B cell (primary cell): ENCODE measurements around the gene IL17F. TPM values are rescaled to one million over a fixed set of nuclear protein-coding genes. Genes with fewer than 3 reads are reported as not detected.

Source experiments
- ATAC-seq: fragments of 200-7000 bp; cut with Tn5 transposase; one replicate; pipeline ENCODE4 v1.10.0; 2021; ENCODE audit warnings: low read depth, mild to moderate bottlenecking, moderate number of reproducible peaks, moderate library complexity
- CTCF ChIA-PET: fragments of 350-600 bp; sonication (Branson Sonifier 250); formaldehyde crosslinking; loops from one replicate; lab custom pipeline; 2021; ENCODE audit warnings: antibody characterized with exemption, inconsistent platforms; lab: Charles Lee
- POLR2A ChIA-PET: fragments of 350-600 bp; sonication (Branson Sonifier 250); formaldehyde crosslinking; loops from one replicate; lab custom pipeline; 2021; ENCODE audit warnings: antibody characterized with exemption; lab: Charles Lee
- DNase-seq: peaks from one replicate; pipeline ENCODE4 v3.0.0; 2013
- H2AFZ ChIP-seq: 2 replicates; pipeline ENCODE4 v1.6.1; 2012; ENCODE audit warnings: mild to moderate bottlenecking, low read depth, low read length; ENCODE audit not compliant: insufficient read depth, poor library complexity, severe bottlenecking
- H3K27ac ChIP-seq, 2 donors: 1 replicate in 1 of 2; 2 replicates in 1 of 2; pipeline ENCODE4 v1.5.1; 2012 to 2013; ENCODE audit warnings: low read length in 2 of 2, mild to moderate bottlenecking in 2 of 2, moderate library complexity in 1 of 2
- H3K27me3 ChIP-seq, 4 experiments: fragments of 200-600 bp in 1 of 4; sonication (generic) in 1 of 4; replicated peaks in 1 of 4; 1 replicate in 2 of 4; 2 replicates in 2 of 4; pipeline versions ENCODE4 v1.6.1 to v1.7.0; 2013 to 2016; ENCODE audit warnings: low read length in 3 of 4, mild to moderate bottlenecking in 2 of 4, mixed read lengths in 1 of 4, moderate library complexity in 1 of 4; ENCODE audit not compliant: insufficient read depth in 4 of 4, control insufficient read depth in 3 of 4; ENCODE audit errors: control extremely low read depth in 1 of 4
- H3K36me3 ChIP-seq, 2 experiments: replicated peaks in 1 of 2; 1 replicate in 1 of 2; 2 replicates in 1 of 2; pipeline versions ENCODE4 v1.6.1 to v1.7.1; 2013; ENCODE audit warnings: low read length in 1 of 2; ENCODE audit not compliant: insufficient read depth in 2 of 2, control insufficient read depth in 1 of 2; ENCODE audit errors: control extremely low read depth in 1 of 2, extremely low read depth in 1 of 2
- H3K4me1 ChIP-seq, 2 donors: fragments of 200-600 bp in 1 of 2; sonication (generic) in 1 of 2; 1 replicate in 1 of 2; 2 replicates in 1 of 2; pipeline versions ENCODE4 v1.5.1 to v1.6.1; 2013 to 2017; ENCODE audit warnings: low read length in 2 of 2; ENCODE audit not compliant: control insufficient read depth in 2 of 2, insufficient read depth in 2 of 2
- H3K4me2 ChIP-seq: replicated peaks from 2 replicates; pipeline ENCODE3; 2012; ENCODE audit warnings: mild to moderate bottlenecking, low read depth, low read length; ENCODE audit not compliant: poor library complexity, severe bottlenecking
- H3K4me3 ChIP-seq, 5 experiments: fragments of 200-600 bp in 1 of 5; sonication (generic) in 1 of 5; 1 replicate in 3 of 5; 2 replicates in 2 of 5; pipeline versions ENCODE4 v1.5.1 to v1.7.0; 2011 to 2016; ENCODE audit warnings: low read length in 4 of 5, mild to moderate bottlenecking in 4 of 5, low read depth in 2 of 5, control low read depth in 1 of 5, moderate library complexity in 1 of 5; ENCODE audit not compliant: insufficient read depth in 1 of 5; ENCODE audit errors: control extremely low read depth in 1 of 5, extremely low read depth in 1 of 5
- H3K79me2 ChIP-seq: fragments of 200-600 bp; sonication (generic); one replicate; pipeline ENCODE4 v1.6.0; 2016; ENCODE audit warnings: low read length; ENCODE audit not compliant: control insufficient read depth, insufficient read depth
- H3K9ac ChIP-seq: fragments of 200-600 bp; sonication (generic); 2 replicates; pipeline ENCODE4 v1.6.1; 2017; ENCODE audit warnings: mild to moderate bottlenecking, low read length, moderate library complexity
- H3K9me3 ChIP-seq, 3 donors: one replicate each; pipeline versions ENCODE4 v1.6.1 to v1.7.1; 2013; ENCODE audit warnings: low read length in 2 of 3; ENCODE audit not compliant: control insufficient read depth in 2 of 3, insufficient read depth in 1 of 3; ENCODE audit errors: control extremely low read depth in 1 of 3
- H4K20me1 ChIP-seq: 2 replicates; pipeline ENCODE4 v1.6.0; 2012; ENCODE audit warnings: mild to moderate bottlenecking, low read length; ENCODE audit not compliant: insufficient read depth, control insufficient read depth, poor library complexity, severe bottlenecking
- H3K27ac Mint-ChIP-seq: one replicate; pipeline ENCODE4 v1.8.0; 2021; ENCODE audit warnings: mixed read lengths
- H3K27me3 Mint-ChIP-seq: one replicate; pipeline ENCODE4 v1.8.0; 2021; ENCODE audit warnings: mixed read lengths
- H3K4me1 Mint-ChIP-seq: one replicate; pipeline ENCODE4 v1.8.0; 2021; ENCODE audit warnings: mixed read lengths
- H3K4me3 Mint-ChIP-seq: one replicate; pipeline ENCODE4 v1.8.0; 2021; ENCODE audit warnings: mixed read lengths
- H3K9me3 Mint-ChIP-seq: one replicate; pipeline ENCODE4 v1.8.0; 2022; ENCODE audit warnings: mixed read lengths; ENCODE audit not compliant: insufficient read depth
- EZH2 ChIP-seq: IDR thresholded peaks from 2 replicates; pipeline ENCODE4 v1.6.1; 2012; ENCODE audit warnings: borderline replicate concordance, low read depth, mild to moderate bottlenecking, moderate library complexity, low read length; ENCODE audit not compliant: insufficient read depth, poor library complexity, severe bottlenecking
- WGBS: methylation state at CpG from one replicate; pipeline ENCODE4 v1.1.5; 2013; ENCODE audit warnings: missing lambda C conversion rate; ENCODE audit not compliant: insufficient coverage; 5-methylcytosine and 5-hydroxymethylcytosine counted together
- intact Hi-C: fragments of 100-400 bp; cut with micrococcal nuclease; formaldehyde crosslinking; loops from one replicate; pipeline ENCODE4 v1.10.0; 2022
- polyA plus RNA-seq: library from polyadenylated mRNA; depleted of rRNA; stranded (reverse); fragments of >200 nt; gene quantifications from 2 replicates; pipeline ENCODE4 v1.2.3, GENCODE V29; 2012
- total RNA-seq, 2 donors: library from RNA; stranded (reverse); fragments of 120-200 nt in 1 of 2; gene quantifications; 1 replicate in 1 of 2; 2 replicates in 1 of 2; pipeline versions ENCODE4 v1.2.3 to v1.2.4, GENCODE V29; 2013 to 2022
- TF ChIP-seq, protein P1 (sequence below): fragments of 200-600 bp; IDR thresholded peaks from one replicate; pipeline ENCODE4 v1.8.0; 2022; ENCODE audit warnings: antibody characterized with exemption, mild to moderate bottlenecking

Gene IL17F
- total and polyA plus RNA-seq, 2 donors (not counting 1 experiment from before 2014, with no cell fraction given) = not detected

DNA sequence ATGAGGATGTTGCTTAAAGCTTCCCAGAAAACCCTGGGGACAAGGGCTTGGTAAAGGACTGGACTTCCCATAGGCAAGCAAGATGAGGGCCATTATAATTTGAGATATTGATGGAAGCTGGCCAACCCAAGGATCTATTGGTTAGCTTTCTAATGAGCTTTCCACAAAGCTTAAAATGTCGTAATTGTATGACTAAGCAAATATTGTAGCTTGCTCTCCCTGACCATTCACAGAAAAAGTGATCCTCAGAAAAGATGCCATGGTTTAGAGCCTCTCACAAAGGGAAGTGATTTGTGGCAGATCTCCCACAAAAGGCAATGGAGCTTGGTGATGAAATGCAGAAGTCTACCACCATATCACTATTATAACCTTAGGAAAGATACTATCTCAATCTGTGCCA is 13.6 kb downstream of the IL17F start:
- intact Hi-C loops = no loop called here
- peaks cover 0 to 3% (median 0%) of the 10 kb centered on the region in 4 experiments for H3K27me3 ChIP-seq

DNA sequence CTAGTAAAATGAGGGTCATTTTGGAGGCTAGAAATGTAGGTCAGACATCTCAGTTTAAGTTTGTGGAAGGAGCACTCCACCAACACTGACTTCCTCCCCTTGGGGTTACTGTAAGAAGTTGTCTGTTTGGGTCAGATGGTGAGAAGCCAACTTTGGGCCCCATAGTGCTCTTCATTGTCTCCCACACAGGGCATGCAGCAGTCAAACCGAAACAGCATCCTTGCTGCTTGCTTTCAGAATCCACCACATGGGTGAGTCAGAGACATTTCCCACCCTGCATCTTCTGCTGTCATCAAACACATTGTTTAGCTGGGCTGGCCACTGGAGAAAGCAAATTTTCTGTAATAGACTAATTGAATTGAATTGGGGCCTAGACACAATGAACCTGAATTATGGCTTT is 16.8 kb downstream of the IL17F start:
- Histone ChIP-seq H3K27me3 (peaks cover 0 to 3% (median 0%) of the 10 kb centered on the region in 4 experiments), H3K9me3 (no peaks in the 10 kb centered on the region), H4K20me1 (no peaks in the 10 kb centered on the region), H3K36me3 (no peaks in the 10 kb centered on the region), H3K4me3 (no peak overlapping the region), H3K9ac (no peak overlapping the region), H3K4me1 (no peaks in the 10 kb centered on the region), H3K27ac (no peak overlapping the region), H3K4me2 (no peak overlapping the region), H2AFZ (no peak overlapping the region), H3K79me2 (no peaks in the 10 kb centered on the region)
- WGBS = 100% methylated on average over 1 of the region's 1 CpG
- TF ChIP-seq, protein P1, sequence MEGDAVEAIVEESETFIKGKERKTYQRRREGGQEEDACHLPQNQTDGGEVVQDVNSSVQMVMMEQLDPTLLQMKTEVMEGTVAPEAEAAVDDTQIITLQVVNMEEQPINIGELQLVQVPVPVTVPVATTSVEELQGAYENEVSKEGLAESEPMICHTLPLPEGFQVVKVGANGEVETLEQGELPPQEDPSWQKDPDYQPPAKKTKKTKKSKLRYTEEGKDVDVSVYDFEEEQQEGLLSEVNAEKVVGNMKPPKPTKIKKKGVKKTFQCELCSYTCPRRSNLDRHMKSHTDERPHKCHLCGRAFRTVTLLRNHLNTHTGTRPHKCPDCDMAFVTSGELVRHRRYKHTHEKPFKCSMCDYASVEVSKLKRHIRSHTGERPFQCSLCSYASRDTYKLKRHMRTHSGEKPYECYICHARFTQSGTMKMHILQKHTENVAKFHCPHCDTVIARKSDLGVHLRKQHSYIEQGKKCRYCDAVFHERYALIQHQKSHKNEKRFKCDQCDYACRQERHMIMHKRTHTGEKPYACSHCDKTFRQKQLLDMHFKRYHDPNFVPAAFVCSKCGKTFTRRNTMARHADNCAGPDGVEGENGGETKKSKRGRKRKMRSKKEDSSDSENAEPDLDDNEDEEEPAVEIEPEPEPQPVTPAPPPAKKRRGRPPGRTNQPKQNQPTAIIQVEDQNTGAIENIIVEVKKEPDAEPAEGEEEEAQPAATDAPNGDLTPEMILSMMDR = no peak
- TF ChIP-seq EZH2 = no peak
- Mint-ChIP-seq H3K27ac (no peak overlapping the region), H3K27me3 (no peaks in the 10 kb centered on the region), H3K9me3 (no peaks in the 10 kb centered on the region), H3K4me1 (no peaks in the 10 kb centered on the region), H3K4me3 (no peak overlapping the region)
- intact Hi-C loops = no loop called here
- ChIA-PET CTCF (no interaction called here), POLR2A (no interaction called here)
- no peak for DNase-seq
- ATAC-seq = no peak

More for the DNA sequence above, 13.6 kb downstream of the IL17F start:
- no peak for ATAC-seq
- H4K20me1 ChIP-seq = no peaks in the 10 kb centered on the region
- H3K27ac ChIP-seq = no peak overlapping the region
- no peaks in the 10 kb centered on the region for H3K79me2 ChIP-seq
- peaks cover 2% of the 10 kb centered on the region for H3K27me3 Mint-ChIP-seq
- no peak for DNase-seq
- POLR2A ChIA-PET = no interaction called here
- no peak overlapping the region for H3K4me2 ChIP-seq
- no peaks in the 10 kb centered on the region for H3K9me3 Mint-ChIP-seq
- TF ChIP-seq, protein P1 = no peak
- no peak for TF ChIP-seq EZH2
- no peak overlapping the region for H3K4me3 ChIP-seq
- H3K4me1 Mint-ChIP-seq = no peaks in the 10 kb centered on the region
- H3K36me3 ChIP-seq = no peaks in the 10 kb centered on the region
- no peak overlapping the region for H3K9ac ChIP-seq
- no CpG with 5 or more reads among the region's 1 CpG for WGBS
- H3K27ac Mint-ChIP-seq = no peak overlapping the region
- no peaks in the 10 kb centered on the region for H3K4me1 ChIP-seq
- H3K4me3 Mint-ChIP-seq = no peak overlapping the region
- H3K9me3 ChIP-seq = no peaks in the 10 kb centered on the region
- CTCF ChIA-PET = no interaction called here
- no peak overlapping the region for H2AFZ ChIP-seq
